ENCODE results near the gene POLN. TPM values are rescaled to one million over a fixed set of nuclear protein-coding genes. Genes with fewer than 3 reads are reported as not detected.

POLN gene
- total RNA-seq, 2 experiments from 2014 or later, result 4.0 to 4.4 TPM

DNA sequence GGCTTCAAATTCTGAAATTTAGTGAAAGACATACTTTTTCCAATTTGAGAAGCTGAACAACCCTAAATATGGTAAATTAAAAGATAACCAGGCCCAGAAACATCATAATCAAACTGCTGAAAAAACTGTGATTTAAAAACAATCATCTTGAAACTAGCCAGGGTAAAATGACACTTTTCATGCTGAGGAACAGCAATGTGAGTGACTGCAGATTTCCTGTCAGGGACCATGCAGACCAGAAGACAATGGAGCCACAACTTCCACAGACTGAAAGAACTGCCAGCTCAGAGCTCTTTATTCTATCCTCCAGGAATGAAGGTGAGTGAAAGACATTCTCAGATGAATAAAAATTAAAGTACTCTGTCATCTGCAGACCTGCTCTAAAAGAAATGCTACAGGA, 109.5 kb downstream of the POLN start:
- H4K20me1 ChIP-seq (ENCODE audit: insufficient read depth, low read length), result no peaks in the 10 kb centered on the region
- POLR2A ChIA-PET, result no interaction called here
- BruUV-seq (replicated peaks), result no TSS peak

DNA sequence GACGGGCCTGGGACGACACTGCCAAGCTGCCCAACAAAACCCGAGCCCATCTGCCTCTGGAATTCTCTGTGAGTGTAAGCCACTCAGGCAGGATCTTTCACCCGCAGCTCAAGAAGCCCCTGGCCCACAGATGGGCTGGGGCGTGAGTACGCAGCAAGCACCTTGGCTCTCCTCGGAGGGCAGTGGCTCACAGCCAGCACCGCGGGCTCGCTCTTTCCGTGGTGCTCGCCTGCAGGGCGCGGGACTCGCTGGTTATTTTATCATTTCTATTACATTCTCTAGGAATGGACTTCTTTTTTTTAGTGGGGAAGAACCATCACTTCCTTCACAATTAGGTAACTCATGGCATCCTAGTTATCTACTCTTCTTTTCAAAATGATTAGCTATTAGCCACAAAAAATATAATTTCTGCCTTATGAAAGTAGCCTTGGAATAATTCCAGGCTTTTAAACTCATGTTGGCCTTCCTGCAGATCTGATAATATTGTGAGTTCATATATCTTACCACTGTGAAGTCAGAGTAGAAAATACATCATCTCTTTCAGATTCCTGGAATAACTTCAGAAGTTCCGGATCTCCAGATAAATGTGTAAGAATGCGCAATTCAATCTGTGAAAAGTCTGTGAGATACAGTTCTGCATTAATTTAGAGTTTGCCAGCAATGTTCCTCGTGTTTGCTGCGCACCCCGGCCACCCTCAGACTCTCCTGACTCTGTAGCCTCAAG, 114.2 kb downstream of the POLN start:
- no TSS peak for BruUV-seq (replicated peaks)
- Histone ChIP-seq H4K20me1 (ENCODE audit: insufficient read depth, low read length) (no peaks in the 10 kb centered on the region), H3K79me2 (ENCODE audit: insufficient read depth, low read depth, low read length) (no peaks in the 10 kb centered on the region), H3K4me2 (ENCODE audit: low read length) (no peak overlapping the region), H3K9me3 (ENCODE audit: low read length) (peaks cover 14% of the 10 kb centered on the region), H3K9me2 (ENCODE audit: insufficient read depth, low read length) (no peaks in the 10 kb centered on the region), H3K36me3 (ENCODE audit: insufficient read depth, low read length) (no peaks in the 10 kb centered on the region), H3K4me3 (ENCODE audit: low read depth, low read length, poor library complexity, severe bottlenecking) (no peak overlapping the region), H3K27ac (ENCODE audit: low read depth, low read length, poor library complexity, severe bottlenecking) (no peak overlapping the region), H2AFZ (ENCODE audit: low read length) (no peak overlapping the region), H3K4me1 (ENCODE audit: insufficient read depth, low read length, poor library complexity, severe bottlenecking) (no peaks in the 10 kb centered on the region)
- intact Hi-C loops (cut with micrococcal nuclease; ENCODE audit: unreplicated experiment), result no loop called here
- ChIA-PET CTCF (ENCODE audit: unreplicated experiment) (no interaction called here), POLR2A (no interaction called here)
- DNase-seq (ENCODE audit: low spot score), result no peak
- no peak for TF ChIP-seq EZH2phosphoT487 (IDR thresholded peaks at IDR 0.05; ENCODE audit: borderline replicate concordance, low read depth, low read length)
- TF ChIP-seq, protein P1, sequence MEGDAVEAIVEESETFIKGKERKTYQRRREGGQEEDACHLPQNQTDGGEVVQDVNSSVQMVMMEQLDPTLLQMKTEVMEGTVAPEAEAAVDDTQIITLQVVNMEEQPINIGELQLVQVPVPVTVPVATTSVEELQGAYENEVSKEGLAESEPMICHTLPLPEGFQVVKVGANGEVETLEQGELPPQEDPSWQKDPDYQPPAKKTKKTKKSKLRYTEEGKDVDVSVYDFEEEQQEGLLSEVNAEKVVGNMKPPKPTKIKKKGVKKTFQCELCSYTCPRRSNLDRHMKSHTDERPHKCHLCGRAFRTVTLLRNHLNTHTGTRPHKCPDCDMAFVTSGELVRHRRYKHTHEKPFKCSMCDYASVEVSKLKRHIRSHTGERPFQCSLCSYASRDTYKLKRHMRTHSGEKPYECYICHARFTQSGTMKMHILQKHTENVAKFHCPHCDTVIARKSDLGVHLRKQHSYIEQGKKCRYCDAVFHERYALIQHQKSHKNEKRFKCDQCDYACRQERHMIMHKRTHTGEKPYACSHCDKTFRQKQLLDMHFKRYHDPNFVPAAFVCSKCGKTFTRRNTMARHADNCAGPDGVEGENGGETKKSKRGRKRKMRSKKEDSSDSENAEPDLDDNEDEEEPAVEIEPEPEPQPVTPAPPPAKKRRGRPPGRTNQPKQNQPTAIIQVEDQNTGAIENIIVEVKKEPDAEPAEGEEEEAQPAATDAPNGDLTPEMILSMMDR (conservative IDR thresholded peaks at IDR 0.05; ENCODE audit: low read length), result no peak

More for the DNA sequence above, 109.5 kb downstream of the POLN start:
- no peak overlapping the region for H3K4me2 ChIP-seq (ENCODE audit: low read length)
- H3K27ac ChIP-seq (ENCODE audit: low read depth, low read length, poor library complexity, severe bottlenecking), result no peak overlapping the region
- H3K9me3 ChIP-seq (ENCODE audit: low read length), result peaks cover 17% of the 10 kb centered on the region
- H3K36me3 ChIP-seq (ENCODE audit: insufficient read depth, low read length), result no peaks in the 10 kb centered on the region
- no peak overlapping the region for H3K4me3 ChIP-seq (ENCODE audit: low read depth, low read length, poor library complexity, severe bottlenecking)
- intact Hi-C loops (cut with micrococcal nuclease; ENCODE audit: unreplicated experiment), result no loop called here
- CTCF ChIA-PET (ENCODE audit: unreplicated experiment), result no interaction called here
- no peak for TF ChIP-seq EZH2phosphoT487 (IDR thresholded peaks at IDR 0.05; ENCODE audit: borderline replicate concordance, low read depth, low read length)
- TF ChIP-seq, protein P1 (conservative IDR thresholded peaks at IDR 0.05; ENCODE audit: low read length), result no peak
- no peaks in the 10 kb centered on the region for H3K79me2 ChIP-seq (ENCODE audit: insufficient read depth, low read depth, low read length)
- H3K9me2 ChIP-seq (ENCODE audit: insufficient read depth, low read length), result no peaks in the 10 kb centered on the region
- no peaks in the 10 kb centered on the region for H3K4me1 ChIP-seq (ENCODE audit: insufficient read depth, low read length, poor library complexity, severe bottlenecking)
- H2AFZ ChIP-seq (ENCODE audit: low read length), result no peak overlapping the region
- DNase-seq (ENCODE audit: low spot score), result peak; percentile 24

DNA sequence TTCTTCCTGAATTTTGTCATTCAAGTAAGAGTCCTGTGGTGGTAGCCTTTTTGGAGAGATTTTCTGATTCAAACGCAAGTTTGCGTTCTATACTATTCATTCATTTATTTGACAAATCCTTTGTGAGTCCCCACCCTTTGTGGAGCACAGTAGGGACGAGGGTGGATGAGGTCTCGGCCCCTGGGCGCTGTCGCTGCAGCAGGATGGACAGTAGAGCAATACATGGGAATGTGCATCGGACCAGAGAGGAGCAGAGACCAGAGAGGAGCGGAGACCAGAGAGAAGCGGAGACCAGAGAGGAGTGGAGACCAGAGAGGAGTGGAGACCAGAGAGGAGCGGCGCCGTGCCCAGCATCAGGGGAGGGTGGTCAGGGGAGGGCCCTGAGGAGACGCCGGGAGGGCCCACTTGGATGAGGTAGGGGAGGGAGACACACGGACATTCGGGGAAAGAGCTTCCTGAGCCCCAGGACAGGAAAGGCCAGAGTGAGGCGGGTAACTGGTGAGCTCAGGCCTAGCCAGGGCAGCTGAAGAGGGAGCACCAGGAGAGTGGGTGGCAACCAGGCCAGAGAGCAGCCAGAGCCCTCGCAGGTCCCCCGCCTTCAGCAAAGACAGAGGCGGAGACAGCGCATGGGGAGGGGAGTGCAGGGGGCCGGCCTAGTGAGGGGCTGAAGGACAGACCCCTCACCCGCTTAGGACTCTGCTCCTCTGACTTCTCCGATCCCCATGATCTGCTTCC, 115.4 kb downstream of the POLN start:
- ChIA-PET CTCF (ENCODE audit: unreplicated experiment) (no interaction called here), POLR2A (no interaction called here)
- DNase-seq (ENCODE audit: low spot score), result no peak
- 0 out of 2 replicates have a peak, but pooled peaks cover 1% of the 10 kb centered on the region for H3K9me3 ChIP-seq (ENCODE audit: low read length)
- H3K36me3 ChIP-seq (ENCODE audit: insufficient read depth, low read length), result no peaks in the 10 kb centered on the region
- no peaks in the 10 kb centered on the region for H3K9me2 ChIP-seq (ENCODE audit: insufficient read depth, low read length)
- BruUV-seq (replicated peaks), result no TSS peak
- H3K4me3 ChIP-seq (ENCODE audit: low read depth, low read length, poor library complexity, severe bottlenecking), result no peak overlapping the region
- H3K4me2 ChIP-seq (ENCODE audit: low read length), result no peak overlapping the region
- H4K20me1 ChIP-seq (ENCODE audit: insufficient read depth, low read length), result no peaks in the 10 kb centered on the region
- no peaks in the 10 kb centered on the region for H3K4me1 ChIP-seq (ENCODE audit: insufficient read depth, low read length, poor library complexity, severe bottlenecking)
- no peak overlapping the region for H3K27ac ChIP-seq (ENCODE audit: low read depth, low read length, poor library complexity, severe bottlenecking)
- no peak overlapping the region for H2AFZ ChIP-seq (ENCODE audit: low read length)
- intact Hi-C loops (cut with micrococcal nuclease; ENCODE audit: unreplicated experiment), result no loop called here
- TF ChIP-seq, protein P1 (conservative IDR thresholded peaks at IDR 0.05; ENCODE audit: low read length), result no peak
- TF ChIP-seq EZH2phosphoT487 (IDR thresholded peaks at IDR 0.05; ENCODE audit: borderline replicate concordance, low read depth, low read length), result no peak
- H3K79me2 ChIP-seq (ENCODE audit: insufficient read depth, low read depth, low read length), result no peaks in the 10 kb centered on the region

All from OCI-LY7 (cell line).